Stimulated activated CD8-positive, alpha-beta memory T cell treated with anti-CD3 and anti-CD28 coated beads, Interleukin-7, amount 100 ng/mL, for 4 hours (primary cell): Measurements from ENCODE around the gene KLF13.

Experiments used
- DNase-seq, 2 donors: peaks; one replicate each; pipeline ENCODE4 v3.0.0-alpha.2; 2020; ENCODE audit warnings: low read depth in 2 of 2

Gene KLF13

DNA sequence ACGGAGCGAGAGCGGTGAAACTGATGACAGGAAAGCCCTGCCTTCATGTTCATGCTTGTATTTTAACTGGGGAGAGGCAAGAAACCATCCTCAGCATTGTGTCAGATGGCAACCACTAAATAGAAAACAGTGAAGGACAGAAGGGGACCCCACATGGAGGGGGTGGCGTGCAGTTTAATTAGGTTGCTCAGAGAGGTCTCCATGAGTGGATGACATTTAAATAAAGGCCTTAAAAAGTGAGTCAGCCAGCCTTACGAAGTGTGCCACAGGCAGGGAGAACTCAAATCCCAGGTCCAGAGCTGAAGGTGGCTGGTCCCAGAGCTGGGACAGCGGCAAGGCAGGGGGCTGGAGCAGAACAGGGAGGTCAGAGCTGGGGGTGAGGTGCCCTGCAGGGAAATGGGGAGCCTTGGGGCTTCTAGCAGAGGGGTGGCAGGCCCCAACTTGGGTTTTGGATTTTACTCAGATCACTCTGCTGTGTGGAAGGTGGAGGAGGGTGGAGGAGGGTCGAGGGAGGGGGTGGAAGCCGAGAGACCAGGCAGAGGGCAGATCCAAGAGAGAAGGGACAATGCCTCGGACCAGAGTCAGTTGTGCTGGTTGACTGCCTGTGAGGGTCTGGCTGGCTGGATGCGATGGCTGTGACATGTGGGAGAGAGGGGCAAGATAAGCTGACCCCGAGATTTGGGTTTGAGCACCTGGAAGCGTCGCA lies 73.7 kb downstream of the KLF13 start:
- no peak for DNase-seq

DNA sequence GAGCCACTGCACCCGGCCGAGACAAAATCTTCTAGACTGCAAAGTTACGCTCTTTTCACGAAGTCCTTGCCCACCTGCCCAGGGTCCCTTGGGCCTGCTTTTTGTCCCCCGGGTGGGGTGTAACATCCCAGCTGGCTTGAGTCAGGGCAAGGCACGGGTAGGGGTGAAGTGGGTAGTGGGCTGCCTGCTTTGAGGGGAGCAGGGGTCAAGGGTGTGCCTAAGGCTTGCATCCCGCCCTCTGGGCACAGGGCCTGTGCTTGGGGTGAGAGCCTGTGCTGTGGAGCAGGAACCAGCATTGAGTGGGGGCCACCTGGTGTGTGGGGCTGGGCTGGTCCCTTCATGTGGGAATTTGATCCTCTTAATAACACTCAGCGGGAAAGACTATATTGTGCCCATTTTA lies 74.6 kb downstream of the KLF13 start:
- DNase-seq = no peak

DNA sequence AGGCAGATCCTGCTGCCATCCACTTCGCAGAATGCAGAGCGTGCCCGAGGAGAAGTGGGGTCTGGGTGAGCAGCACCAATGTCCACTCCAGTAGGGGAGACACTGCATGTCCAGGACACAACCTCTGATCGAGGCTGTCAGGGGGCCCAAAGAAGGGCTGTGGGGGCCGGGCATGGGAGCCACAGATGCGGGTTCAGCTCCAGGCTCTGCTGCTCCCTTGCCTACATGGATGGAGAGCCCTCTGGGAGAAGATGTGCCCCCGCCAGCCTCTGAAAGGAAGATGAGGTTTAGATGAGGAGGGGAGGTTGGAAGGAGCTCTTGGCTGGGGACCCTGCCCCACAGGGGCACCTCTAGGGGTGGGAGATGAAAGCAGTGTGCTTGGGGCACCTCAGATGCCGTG lies 75.4 kb downstream of the KLF13 start:
- DNase-seq = no peak

DNA sequence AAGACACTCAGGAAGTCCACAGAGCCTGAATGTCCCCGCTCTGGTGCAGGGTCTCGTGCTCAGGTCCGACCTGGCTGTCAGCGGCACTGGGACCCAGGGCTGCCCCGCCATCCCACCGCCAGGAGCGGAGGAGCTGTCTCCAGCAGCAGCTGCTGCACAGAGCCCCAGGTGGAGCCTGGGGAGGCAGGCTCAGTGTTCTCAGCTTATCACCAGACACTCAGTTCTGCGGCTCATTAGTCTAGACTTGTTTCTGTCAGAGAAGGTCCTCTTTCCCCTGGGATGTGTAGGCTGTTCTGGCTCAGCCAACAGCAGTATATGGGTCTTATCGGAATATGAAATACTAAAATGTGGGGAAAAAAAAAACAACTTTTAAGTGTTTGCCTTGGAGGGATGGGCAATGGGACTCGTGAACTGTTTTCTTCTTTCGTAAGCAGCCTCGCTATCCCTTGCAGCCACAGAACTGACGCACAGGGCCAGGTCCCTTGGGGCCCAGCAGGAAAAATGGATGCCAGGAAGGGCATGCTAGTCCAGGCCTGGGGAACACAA lies 75.9 kb downstream of the KLF13 start:
- DNase-seq = no peak

DNA sequence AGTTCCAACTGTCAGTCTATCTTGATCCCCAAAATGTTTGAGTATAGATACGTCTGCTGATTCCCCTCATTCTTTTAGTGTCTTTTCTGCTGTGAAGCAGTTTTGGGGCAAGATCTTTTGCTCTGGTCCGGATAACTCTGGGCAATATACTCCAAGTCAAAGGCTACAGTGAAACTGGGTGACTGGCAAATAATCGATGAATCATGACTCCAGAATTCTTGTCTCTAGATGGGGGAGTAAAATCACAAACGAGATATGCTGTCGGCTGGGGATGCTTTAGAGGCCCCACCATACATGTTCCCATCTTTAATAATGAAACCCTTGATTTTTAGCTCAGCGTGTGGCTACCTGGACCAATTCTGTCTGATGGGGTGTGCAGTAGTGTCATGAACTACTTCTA lies 76.5 kb downstream of the KLF13 start:
- DNase-seq = no peak

DNA sequence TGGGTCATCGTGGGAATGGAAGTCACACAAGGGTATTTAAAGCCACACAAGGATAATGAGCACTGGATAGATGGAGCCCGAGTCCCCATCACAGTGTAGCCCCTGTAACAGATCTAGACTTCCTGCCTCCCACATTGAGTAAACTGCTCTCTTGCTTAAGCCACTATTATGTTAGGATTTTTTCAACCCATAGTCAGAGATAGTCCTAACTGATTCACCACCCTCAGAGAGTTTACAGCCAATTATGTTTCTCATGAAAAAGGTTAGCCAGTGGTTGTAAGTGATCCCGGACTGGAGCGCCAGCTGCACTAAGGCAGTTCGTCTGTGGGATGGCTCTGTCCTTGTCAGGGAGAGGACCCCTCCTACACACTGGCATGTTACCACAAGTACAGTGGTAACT lies 77.0 kb downstream of the KLF13 start:
- no peak for DNase-seq

DNA sequence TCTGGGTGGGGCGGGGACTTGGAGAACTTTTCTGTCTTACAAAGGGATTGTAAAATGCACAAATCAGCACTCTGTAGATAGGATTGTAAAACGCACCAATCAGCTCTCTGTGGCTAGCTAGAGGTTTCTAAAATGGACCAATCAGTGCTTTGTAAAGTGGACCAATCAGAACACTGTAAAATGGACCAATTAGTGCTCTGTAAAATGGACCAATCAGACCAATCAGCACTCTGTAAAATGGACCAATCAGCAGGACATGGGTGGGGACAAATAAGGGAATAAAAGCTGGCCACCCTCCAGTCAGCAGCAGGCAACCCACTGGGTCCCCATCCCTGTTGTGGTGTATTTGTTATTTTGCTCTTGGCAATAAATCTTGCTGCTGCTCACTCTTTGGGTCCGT lies 77.7 kb downstream of the KLF13 start:
- no peak for DNase-seq

DNA sequence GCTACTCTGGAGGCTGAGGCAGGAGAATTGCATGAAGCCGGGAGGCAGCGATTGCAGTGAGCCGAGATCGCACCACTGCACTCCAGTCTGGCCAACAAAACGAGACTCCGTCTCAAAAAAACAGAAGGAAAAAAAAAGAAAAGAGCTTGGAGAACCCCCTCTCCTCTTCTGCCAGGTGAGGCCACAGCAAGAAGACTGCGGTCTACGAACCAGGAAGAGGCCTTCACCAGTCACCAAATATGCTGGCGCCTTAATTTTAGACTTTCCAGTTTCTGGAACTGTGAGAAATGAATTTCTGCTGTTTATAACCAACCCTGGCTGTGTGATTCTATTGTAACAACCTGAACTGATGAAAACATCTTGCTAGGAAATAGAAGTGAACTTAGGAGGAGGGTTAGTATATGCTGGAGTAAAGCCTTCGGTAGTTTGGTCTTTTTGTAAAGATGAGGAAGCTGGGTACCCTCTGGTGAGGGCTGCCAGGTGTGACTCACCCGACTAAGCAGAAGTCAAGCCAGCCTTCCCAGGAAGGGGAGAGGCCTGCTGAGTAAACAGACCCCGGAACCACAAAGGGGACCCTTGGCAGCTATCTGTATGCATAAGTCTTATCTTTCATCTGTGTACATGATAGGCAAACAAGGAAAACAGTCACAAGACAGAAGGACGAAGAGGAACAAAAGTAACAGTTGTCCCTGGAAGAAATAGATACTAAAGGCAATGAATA lies 78.7 kb downstream of the KLF13 start:
- DNase-seq = peak in 1 of 2 donors; percentile 54

DNA sequence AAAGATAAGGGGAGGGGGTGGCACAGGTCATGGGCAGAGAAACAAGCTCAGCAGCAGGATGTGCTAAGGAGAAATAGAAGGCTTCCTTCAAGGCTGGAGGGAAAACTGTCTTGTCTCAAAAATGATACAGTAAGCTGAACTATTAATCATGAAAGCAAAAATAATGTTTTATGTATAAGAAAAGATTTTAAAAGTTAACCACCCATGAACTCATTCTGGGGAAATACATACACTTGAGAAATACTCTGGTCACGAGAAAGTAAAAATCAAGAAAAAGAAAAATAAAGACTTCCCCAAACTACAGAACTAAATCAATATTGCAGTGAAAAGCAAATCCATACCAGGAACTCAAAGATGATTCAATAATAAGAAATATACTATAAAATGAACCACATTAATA lies 80.7 kb downstream of the KLF13 start:
- DNase-seq = no peak

DNA sequence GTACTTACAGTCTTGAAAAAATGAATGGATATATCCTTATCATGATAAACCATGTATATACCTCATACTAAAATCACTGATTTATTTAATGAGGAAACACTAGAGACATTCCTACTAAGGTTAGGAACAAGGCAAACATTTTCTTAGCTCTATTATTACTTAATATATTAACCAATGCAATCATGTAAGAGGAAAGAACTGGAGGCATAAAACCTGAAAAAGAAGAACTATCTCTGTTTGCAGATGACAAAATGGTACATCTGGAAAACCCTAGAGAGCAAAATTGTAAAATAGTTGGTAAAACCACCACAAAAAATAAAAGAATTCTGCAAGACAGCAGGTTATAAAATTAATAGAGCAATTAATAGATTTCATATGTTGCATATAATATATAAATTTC lies 81.2 kb downstream of the KLF13 start:
- DNase-seq = no peak

DNA sequence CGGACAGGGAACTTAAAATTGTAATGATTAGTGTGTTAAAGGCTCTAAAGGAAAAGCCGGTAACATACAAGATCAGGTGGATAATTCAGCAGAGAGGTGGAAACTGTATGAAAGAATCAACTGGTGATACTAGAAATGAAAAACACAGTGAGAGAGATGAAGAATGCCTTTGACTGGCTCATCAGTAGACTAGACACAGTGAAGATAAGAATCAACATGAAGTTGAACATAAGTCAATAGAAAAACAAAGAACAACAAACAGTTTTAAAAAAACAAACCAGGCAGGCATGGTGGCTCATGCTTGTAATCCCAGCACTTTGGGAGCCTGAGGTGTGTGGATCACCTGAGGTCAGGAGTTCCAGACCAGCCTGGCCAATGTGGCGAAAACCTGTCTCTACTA lies 82.1 kb downstream of the KLF13 start:
- no peak for DNase-seq

DNA sequence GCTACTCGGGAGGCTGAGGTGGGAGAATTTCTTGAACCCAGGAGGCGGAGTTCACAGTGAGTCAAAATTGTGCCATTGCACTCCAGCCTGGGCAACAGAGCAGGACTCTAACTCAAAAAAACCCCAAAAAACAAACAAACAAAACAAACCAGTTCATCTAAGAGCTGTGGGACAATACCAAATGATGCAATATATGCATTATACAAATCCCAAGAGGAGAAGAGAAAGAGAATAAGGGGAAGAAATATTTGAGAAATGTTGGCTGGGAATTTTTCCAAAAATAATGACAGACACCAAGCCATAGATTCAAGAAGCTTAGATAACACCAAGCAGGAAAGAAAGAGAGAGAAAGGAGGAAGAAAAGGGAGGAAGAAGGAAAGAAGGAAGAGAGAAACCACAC lies 82.5 kb downstream of the KLF13 start:
- no peak for DNase-seq

DNA sequence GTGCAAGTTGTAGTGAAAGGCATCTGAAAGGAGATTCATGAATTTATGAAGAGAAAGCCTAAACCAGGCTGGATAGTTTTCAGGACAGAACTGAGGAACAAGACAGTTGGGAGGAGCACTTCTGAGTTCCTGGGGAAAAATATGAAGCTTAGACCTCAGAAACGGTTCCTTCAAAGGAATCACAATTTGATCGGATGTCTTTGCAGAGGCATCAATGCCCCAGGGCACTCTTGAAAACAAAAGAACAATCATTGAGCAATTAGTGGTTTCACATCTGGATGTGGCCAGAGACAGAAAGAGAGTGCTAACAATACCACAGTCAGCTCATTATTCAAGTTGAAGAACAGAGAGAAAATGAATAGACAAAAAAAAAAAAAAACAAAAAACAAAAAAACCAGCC lies 86.2 kb downstream of the KLF13 start:
- no peak for DNase-seq

DNA sequence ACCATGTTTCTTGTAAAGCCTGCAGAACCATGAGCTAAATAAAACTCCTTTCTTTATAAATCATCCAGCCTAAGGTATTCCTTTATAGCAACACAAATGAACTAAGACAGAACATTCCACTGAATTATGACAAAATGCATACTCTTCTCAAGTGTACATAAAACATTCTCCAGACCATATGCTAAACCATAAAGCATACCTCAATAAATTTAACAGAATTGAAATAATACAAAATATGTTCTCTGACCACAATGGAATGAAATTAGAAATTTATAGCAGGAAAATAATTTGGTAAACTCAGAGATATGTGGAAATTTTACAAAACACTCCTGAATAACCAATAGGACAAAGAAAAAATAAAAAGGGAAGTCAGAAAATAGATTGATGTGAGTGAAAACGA lies 88.6 kb downstream of the KLF13 start:
- no peak for DNase-seq

DNA sequence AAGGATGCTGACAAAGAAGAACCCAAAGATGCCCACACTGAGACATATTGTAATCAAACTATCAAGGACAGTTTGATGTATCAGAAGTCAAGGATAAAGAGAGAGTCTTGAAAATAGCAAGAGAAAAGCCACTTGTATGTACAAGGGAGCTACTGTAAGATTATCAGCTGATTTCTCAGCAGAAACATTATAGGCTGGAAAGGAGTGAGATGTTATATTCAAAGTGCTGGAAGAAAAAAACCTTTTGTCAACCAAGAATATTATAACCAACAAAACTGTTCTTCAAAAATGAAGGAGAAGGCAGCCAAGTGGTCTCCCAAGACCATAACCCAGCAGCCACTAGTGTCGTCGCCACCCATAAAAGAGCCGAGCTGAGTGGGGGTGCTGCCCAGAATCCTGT lies 93.2 kb downstream of the KLF13 start:
- DNase-seq = no peak

DNA sequence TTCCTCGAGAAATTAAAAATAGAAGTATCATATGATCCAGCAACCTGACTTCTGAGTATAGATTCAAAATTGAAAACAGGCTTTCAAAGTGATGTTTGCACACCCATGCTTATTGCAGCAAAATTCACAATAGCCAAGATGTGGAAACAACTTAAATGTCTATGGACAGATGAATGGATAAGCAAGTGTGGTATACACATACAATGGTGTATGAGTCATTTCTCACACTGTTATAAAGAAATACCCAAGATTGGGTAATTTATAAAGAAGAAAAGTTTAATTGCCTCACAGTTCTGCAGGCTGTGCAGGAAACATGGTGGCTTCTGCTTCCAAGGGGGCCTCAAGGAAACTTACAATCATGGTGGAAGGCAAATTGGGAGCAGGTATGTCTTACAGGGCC lies 100.8 kb downstream of the KLF13 start:
- DNase-seq = no peak
